Measurements from ENCODE around the gene MRPL39. TPM values are rescaled to one million over a fixed set of nuclear protein-coding genes. Genes with fewer than 3 reads are reported as not detected.

MRPL39 gene
- total RNA-seq, 1 donor from 2014 or later, result 19.9 TPM

- intact Hi-C loops (cut with DNase I), result no loop called here
- no peak for ATAC-seq
- TF ChIP-seq CTCF (IDR thresholded peaks at IDR 0.05), result no peak
These were observed 27.9 kb downstream of the MRPL39 start for GRCh38 chr21:25579226-25580013.

DNA sequence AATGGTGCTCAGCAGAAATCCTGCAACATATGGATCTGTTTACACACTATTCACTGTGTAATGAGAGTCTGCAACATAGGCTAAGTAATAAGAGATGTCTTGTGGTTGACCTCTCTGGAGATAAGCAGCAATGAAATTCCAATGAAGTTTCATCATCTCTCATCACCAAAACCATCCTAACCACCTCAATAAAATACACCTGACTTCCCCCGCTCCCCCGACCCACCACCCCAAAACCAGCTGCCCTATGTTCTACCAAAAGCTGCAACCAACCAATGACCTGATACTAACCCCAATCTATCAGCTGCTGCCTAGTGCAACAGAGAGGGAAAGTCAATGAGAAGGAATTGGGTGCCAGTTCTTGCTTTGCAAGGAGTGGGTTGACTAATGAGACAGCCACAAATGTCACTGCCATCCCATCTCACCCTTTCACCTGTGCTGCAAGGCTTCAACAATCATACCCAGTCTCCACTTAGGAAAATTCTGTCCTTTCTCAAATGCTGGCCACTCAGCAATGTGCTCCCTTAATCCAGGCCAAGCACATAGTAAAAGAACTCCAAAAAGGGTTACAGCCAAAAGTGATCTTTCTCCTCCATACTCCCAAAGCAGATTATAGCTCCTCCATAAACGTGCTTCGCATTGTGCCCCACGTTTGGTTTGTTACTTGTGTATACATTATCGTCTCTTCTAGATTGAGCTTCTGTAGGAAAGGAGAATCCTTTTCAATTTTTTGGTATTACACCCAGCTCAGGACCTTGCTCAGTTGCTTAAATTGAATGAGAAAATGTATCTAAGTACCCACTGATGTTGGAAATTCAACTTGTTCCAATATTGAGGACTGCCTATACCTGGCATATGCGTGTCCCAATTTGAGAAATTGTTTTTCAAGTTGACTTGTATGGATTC, 29.0 kb downstream of the MRPL39 start:
- peaks cover 5% of the 10 kb centered on the region for H3K4me1 ChIP-seq
- no peaks in the 10 kb centered on the region for H3K27me3 ChIP-seq
- ATAC-seq (no peak), DNase-seq (no peak)
- no peak overlapping the region for H3K27ac ChIP-seq
- H3K4me3 ChIP-seq, result no peak overlapping the region
- no peak for TF ChIP-seq CTCF (IDR thresholded peaks at IDR 0.05)
- no peaks in the 10 kb centered on the region for H3K36me3 ChIP-seq
- intact Hi-C loops (cut with DNase I), result no loop called here
- H3K9me3 ChIP-seq, result no peaks in the 10 kb centered on the region

More at GRCh38 chr21:25579226-25580013, 27.9 kb downstream of the MRPL39 start:
- no peak for DNase-seq
- Histone ChIP-seq H3K36me3 (peaks cover 3% of the 10 kb centered on the region), H3K4me1 (no peaks in the 10 kb centered on the region), H3K27ac (no peak overlapping the region), H3K4me3 (no peak overlapping the region), H3K27me3 (no peaks in the 10 kb centered on the region), H3K9me3 (no peaks in the 10 kb centered on the region)

GRCh38 chr21:25577424-25578055, 29.7 kb downstream of the MRPL39 start:
- Histone ChIP-seq H3K4me3 (no peak overlapping the region), H3K27me3 (no peaks in the 10 kb centered on the region), H3K4me1 (peaks cover 5% of the 10 kb centered on the region), H3K27ac (no peak overlapping the region), H3K36me3 (no peaks in the 10 kb centered on the region), H3K9me3 (no peaks in the 10 kb centered on the region)
- no peak for DNase-seq
- ATAC-seq, result no peak
- no peak for TF ChIP-seq CTCF (IDR thresholded peaks at IDR 0.05)
- intact Hi-C loops (cut with DNase I), result no loop called here

GRCh38 chr21:25573409-25574206, 33.7 kb downstream of the MRPL39 start:
- TF ChIP-seq CTCF (IDR thresholded peaks at IDR 0.05), result no peak
- intact Hi-C loops (cut with DNase I), result no loop called here
- H3K36me3 ChIP-seq, result no peaks in the 10 kb centered on the region
- no peak for ATAC-seq
- H3K4me1 ChIP-seq, result peaks cover 5% of the 10 kb centered on the region
- no peak overlapping the region for H3K4me3 ChIP-seq
- H3K27me3 ChIP-seq, result no peaks in the 10 kb centered on the region
- DNase-seq, result no peak
- no peaks in the 10 kb centered on the region for H3K9me3 ChIP-seq
- H3K27ac ChIP-seq, result no peak overlapping the region

- intact Hi-C loops (cut with DNase I), result no loop called here
- Histone ChIP-seq H3K36me3 (no peaks in the 10 kb centered on the region), H3K4me3 (no peak overlapping the region), H3K9me3 (no peaks in the 10 kb centered on the region), H3K4me1 (peaks cover 5% of the 10 kb centered on the region), H3K27me3 (no peaks in the 10 kb centered on the region), H3K27ac (no peak overlapping the region)
- TF ChIP-seq CTCF (IDR thresholded peaks at IDR 0.05), result no peak
- DNase-seq (no peak), ATAC-seq (no peak)
These were observed 34.4 kb downstream of the MRPL39 start for GRCh38 chr21:25572861-25573310.

All from upper lobe of right lung (tissue), 1 donor.